Hematopoietic multipotent progenitor cell treated with erythropoietin and hydrocortisone succinate and interleukin-3 and kit ligand, for 6 days (in vitro differentiated cells): Measurements from ENCODE around the gene PNPLA6.

Experiments used
- DNase-seq: peaks from one replicate; pipeline ENCODE4 v3.0.0-alpha.2; 2015

PNPLA6 gene

GRCh38 chr19:7515645-7516151, 19.8 kb upstream of the PNPLA6 start, which contains the start of gene ZNF358:
ZNF358 (plus strand) TSS chr19:7516103; CDS start chr19:7519243, 3,140 bp downstream.
- DNase-seq: peak; percentile 67

GRCh38 chr19:7516333-7516732, 19.2 kb upstream of the PNPLA6 start:
- DNase-seq: no peak

- no peak for DNase-seq
These were observed 18.6 kb upstream of the PNPLA6 start for GRCh38 chr19:7516878-7517277.

GRCh38 chr19:7519361-7520130, 16.0 kb upstream of the PNPLA6 start:
- DNase-seq: no peak

GRCh38 chr19:7520131-7521051, 15.1 kb upstream of the PNPLA6 start:
- no peak for DNase-seq

- DNase-seq: no peak
These were observed 13.9 kb upstream of the PNPLA6 start for GRCh38 chr19:7521551-7522071.

- DNase-seq: peak; percentile 100
These were observed 13.2 kb upstream of the PNPLA6 start, which contains the start of gene MCOLN1 for GRCh38 chr19:7522072-7522922. MCOLN1 (plus strand) TSS chr19:7522624; CDS start chr19:7522751, 127 bp downstream.

GRCh38 chr19:7522923-7523667, 12.4 kb upstream of the PNPLA6 start:
- DNase-seq: peak; percentile 60

- DNase-seq: no peak
These were observed 11.0 kb upstream of the PNPLA6 start for GRCh38 chr19:7524523-7524922.

- no peak for DNase-seq
These were observed 10.4 kb upstream of the PNPLA6 start for GRCh38 chr19:7524992-7525739.

- peak; percentile 54 for DNase-seq
These were observed 9.2 kb upstream of the PNPLA6 start for GRCh38 chr19:7526059-7526929.

- DNase-seq: peak; percentile 28
These were observed 7.9 kb upstream of the PNPLA6 start for GRCh38 chr19:7527516-7528191.

GRCh38 chr19:7528192-7528519, 7.4 kb upstream of the PNPLA6 start:
- DNase-seq: no peak

- DNase-seq: no peak
These were observed 6.8 kb upstream of the PNPLA6 start for GRCh38 chr19:7528522-7529245.

GRCh38 chr19:7529246-7529600, 6.3 kb upstream of the PNPLA6 start:
- no peak for DNase-seq

- no peak for DNase-seq
These were observed 5.7 kb upstream of the PNPLA6 start for GRCh38 chr19:7529610-7530490.

- DNase-seq: no peak
These were observed 2.1 kb upstream of the PNPLA6 start for GRCh38 chr19:7533281-7533885.
